SK-MEL-5 (cell line): ENCODE measurements around the gene PSD2. TPM values are rescaled to one million over a fixed set of nuclear protein-coding genes. Genes with fewer than 3 reads are reported as not detected.
A peak's percentile ranks its signal among the peaks of the same experiment; 100 is the strongest.

ENCODE experiments used
- DNase-seq: peaks from one replicate; pipeline ENCODE4 v3.0.0-alpha.2; 2016; ENCODE audit warnings: low read depth, low spot score
- in situ Hi-C: cut with HindIII; loops from 2 replicates; pipeline ENCODE4 v1.10.0; 2016; ENCODE audit warnings: low sequenced_read_pairs, high pct_unique_total_duplicates, low pct_unique_long_range_greater_than_20kb
- total RNA-seq: library from RNA; depleted of rRNA; stranded (reverse); fragments of >200 nt; shearing (Covaris generic); gene quantifications from 2 replicates; pipeline ENCODE4 v1.2.3, GENCODE V29; 2014

PSD2 gene
- total RNA-seq, 1 experiment from 2014 or later: 0.08 TPM

- DNase-seq: no peak
- in situ Hi-C loops: no loop called here
Observed at GRCh38 chr5:139875957-139876356, 80.3 kb downstream of the PSD2 start.

GRCh38 chr5:139877129-139877597 lies 81.6 kb downstream of the PSD2 start:
- in situ Hi-C loops: no loop called here
- DNase-seq: no peak

- DNase-seq: peak; percentile 40
- in situ Hi-C loops: no loop called here
Observed at GRCh38 chr5:139878093-139878492, 82.5 kb downstream of the PSD2 start.

GRCh38 chr5:139880416-139881142 lies 85.0 kb downstream of the PSD2 start:
- in situ Hi-C loops: no loop called here
- DNase-seq: no peak

GRCh38 chr5:139881143-139881733 lies 85.6 kb downstream of the PSD2 start:
- DNase-seq: no peak
- in situ Hi-C loops: no loop called here

- no peak for DNase-seq
- in situ Hi-C loops: no loop called here
Observed at GRCh38 chr5:139882316-139882715, 86.7 kb downstream of the PSD2 start.

GRCh38 chr5:139882961-139883539 lies 87.4 kb downstream of the PSD2 start:
- in situ Hi-C loops: no loop called here
- DNase-seq: no peak

GRCh38 chr5:139884144-139884543 lies 88.5 kb downstream of the PSD2 start:
- in situ Hi-C loops: no loop called here
- DNase-seq: no peak

GRCh38 chr5:139884734-139885133 lies 89.1 kb downstream of the PSD2 start:
- in situ Hi-C loops: no loop called here

GRCh38 chr5:139885172-139885856 lies 89.7 kb downstream of the PSD2 start:
- no peak for DNase-seq
- in situ Hi-C loops: no loop called here

More at GRCh38 chr5:139884734-139885133, 89.1 kb downstream of the PSD2 start:
- no peak for DNase-seq

- in situ Hi-C loops: no loop called here
- DNase-seq: no peak
Observed at GRCh38 chr5:139885857-139886208, 90.2 kb downstream of the PSD2 start.

- in situ Hi-C loops: no loop called here
Observed at GRCh38 chr5:139886213-139886612, 90.6 kb downstream of the PSD2 start.

GRCh38 chr5:139888370-139888769 lies 92.8 kb downstream of the PSD2 start:
- in situ Hi-C loops: no loop called here
- no peak for DNase-seq

More at GRCh38 chr5:139886213-139886612, 90.6 kb downstream of the PSD2 start:
- no peak for DNase-seq

- in situ Hi-C loops: no loop called here
- DNase-seq: no peak
Observed at GRCh38 chr5:139889410-139889809, 93.8 kb downstream of the PSD2 start.

GRCh38 chr5:139893873-139894272 lies 98.3 kb downstream of the PSD2 start:
- in situ Hi-C loops: no loop called here
- no peak for DNase-seq
